ACC112 (cell line): ENCODE measurements around the gene ZNF821.
A peak's percentile ranks its signal among the peaks of the same experiment; 100 is the strongest.
"Not testable (repeated sequence)": the region's sequence is repeated elsewhere in the genome, so short reads cannot be mapped to it uniquely, and the experiment has no call there.

ENCODE experiments used
- H2AFZ ChIP-seq: fragments of 200-600 bp; sonication (generic); one replicate; pipeline ENCODE4 v1.6.0; 2017; ENCODE audit warnings: antibody characterized with exemption, low read length; ENCODE audit not compliant: unreplicated experiment
- H3K27ac ChIP-seq: fragments of 200-600 bp; sonication (generic); 2 replicates; pipeline ENCODE4 v1.5.1; 2014; ENCODE audit warnings: low read depth, mild to moderate bottlenecking, antibody characterized with exemption, low read length, moderate library complexity
- H3K27me3 ChIP-seq: fragments of 200-600 bp; sonication (generic); 2 replicates; pipeline ENCODE4 v1.6.1; 2014; ENCODE audit warnings: mild to moderate bottlenecking, antibody characterized with exemption, low read length, moderate library complexity, mixed read lengths; ENCODE audit not compliant: insufficient read depth
- H3K36me3 ChIP-seq: fragments of 200-600 bp; sonication (generic); 2 replicates; pipeline ENCODE4 v1.6.1; 2016; ENCODE audit warnings: mild to moderate bottlenecking, antibody characterized with exemption, low read length, moderate library complexity, mixed read lengths; ENCODE audit not compliant: insufficient read depth
- H3K4me1 ChIP-seq: fragments of 200-600 bp; sonication (generic); one replicate; pipeline ENCODE4 v1.6.1; 2016; ENCODE audit warnings: low read length, mixed read lengths; ENCODE audit not compliant: insufficient read depth, unreplicated experiment, control insufficient read depth
- H3K4me3 ChIP-seq: fragments of 200-600 bp; sonication (generic); 2 replicates; pipeline ENCODE4 v1.5.1; 2014; ENCODE audit warnings: mild to moderate bottlenecking, low read depth, low read length
- H3K79me2 ChIP-seq: fragments of 200-600 bp; sonication (generic); one replicate; pipeline ENCODE4 v1.6.0; 2016; ENCODE audit warnings: low read length; ENCODE audit not compliant: control insufficient read depth, unreplicated experiment, insufficient read depth

Gene ZNF821

GRCh38 chr16:71883168-71883848 is 674 bp downstream of the ZNF821 start:
- Histone ChIP-seq H3K36me3 (peaks cover 3% of the 10 kb centered on the region; the same call in 1 of the 2 replicates), H3K27ac (no peak overlapping the region), H3K4me1 (peaks cover 2% of the 10 kb centered on the region), H3K79me2 (no peaks in the 10 kb centered on the region), H2AFZ (peak overlapping the region; percentile 91), H3K27me3 (no peaks in the 10 kb centered on the region), H3K4me3 (peak overlapping the region; percentile 95)

DNA sequence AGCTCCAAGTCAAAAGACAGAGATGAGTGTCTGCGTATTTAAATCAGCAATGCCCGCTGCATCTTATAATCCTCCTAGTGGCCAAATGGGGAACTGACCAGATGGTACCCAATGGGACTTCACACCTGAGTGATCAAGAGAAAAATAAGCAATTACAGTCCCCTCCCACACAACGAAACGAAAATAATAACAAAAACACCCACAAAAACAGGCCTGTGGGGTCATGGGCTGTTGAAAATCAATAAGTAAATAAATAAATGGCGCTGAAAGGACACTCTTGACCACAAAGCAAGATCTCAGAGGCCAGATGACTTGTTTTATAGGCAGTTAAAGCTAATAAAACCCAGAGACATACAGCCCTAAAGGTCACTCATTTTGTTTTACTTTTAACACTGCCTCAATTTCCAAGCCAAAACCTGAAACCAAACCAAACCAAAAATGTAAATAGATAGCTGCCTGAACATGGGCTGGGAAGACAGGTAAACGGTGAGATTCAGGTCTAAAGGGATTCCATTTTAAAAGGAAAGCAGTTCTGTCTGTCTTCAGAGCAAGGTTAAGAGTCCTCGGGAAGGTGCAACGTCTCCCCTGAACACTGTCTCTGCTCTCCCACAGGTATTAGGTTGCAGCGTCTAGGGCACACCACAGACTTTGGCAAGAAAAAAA is 1.3 kb downstream of the ZNF821 start:
- H3K27ac ChIP-seq = no peak overlapping the region
- H2AFZ ChIP-seq = no peak overlapping the region
- H3K36me3 ChIP-seq = peaks cover 3% of the 10 kb centered on the region; the same call in 1 of the 2 replicates
- peaks cover 2% of the 10 kb centered on the region for H3K4me1 ChIP-seq
- H3K4me3 ChIP-seq = peak overlapping the region; percentile 95
- no peaks in the 10 kb centered on the region for H3K27me3 ChIP-seq
- H3K79me2 ChIP-seq = no peaks in the 10 kb centered on the region

GRCh38 chr16:71880176-71880575 is 3.8 kb downstream of the ZNF821 start:
- Histone ChIP-seq H2AFZ (no peak overlapping the region), H3K4me1 (no peaks in the 10 kb centered on the region), H3K27ac (no peak overlapping the region), H3K27me3 (no peaks in the 10 kb centered on the region), H3K4me3 (no peak overlapping the region), H3K79me2 (no peaks in the 10 kb centered on the region), H3K36me3 (peaks cover 3% of the 10 kb centered on the region; the same call in 1 of the 2 replicates)

DNA sequence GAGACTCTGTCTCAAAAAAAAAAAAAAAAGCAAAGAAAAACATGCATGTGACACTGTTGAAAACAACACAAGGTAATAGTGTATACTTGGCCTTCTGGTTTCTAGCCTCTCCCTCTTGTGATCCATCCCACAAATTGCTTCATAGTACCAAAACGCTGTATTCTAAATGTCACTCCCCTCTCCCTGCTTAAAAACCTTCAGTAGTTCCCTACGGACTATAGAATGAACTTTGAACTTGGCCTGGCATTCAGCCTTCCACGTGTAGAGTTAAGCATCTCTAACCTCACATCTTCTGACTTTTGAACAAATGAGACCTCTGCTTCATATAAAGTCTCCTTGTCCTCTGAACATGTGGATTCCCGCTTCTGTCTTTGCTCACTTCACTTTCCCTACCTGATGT is 5.1 kb downstream of the ZNF821 start:
- Histone ChIP-seq H3K27ac (no peak overlapping the region), H3K4me3 (no peak overlapping the region), H2AFZ (no peak overlapping the region), H3K36me3 (peaks cover 3% of the 10 kb centered on the region; the same call in 1 of the 2 replicates), H3K4me1 (no peaks in the 10 kb centered on the region), H3K27me3 (no peaks in the 10 kb centered on the region), H3K79me2 (no peaks in the 10 kb centered on the region)

DNA sequence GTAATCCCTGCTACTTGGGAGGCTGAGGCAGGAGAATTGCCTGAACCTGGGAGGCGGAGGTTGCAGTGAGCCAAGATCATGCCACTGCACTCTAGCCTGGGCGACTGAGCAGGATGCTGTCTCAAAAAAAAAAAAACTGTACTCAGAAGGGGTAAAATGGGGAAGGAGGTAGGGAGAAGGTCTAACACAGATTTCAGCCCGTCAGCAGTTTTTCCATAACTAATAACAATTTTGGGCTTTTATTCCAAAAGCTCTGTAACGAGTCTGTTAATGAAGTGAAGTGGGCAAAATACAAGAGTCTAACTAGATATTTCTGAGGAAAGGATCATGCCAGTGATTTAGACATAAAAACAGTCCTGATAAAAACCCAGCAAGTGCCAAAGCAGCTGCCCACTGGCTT is 10.8 kb downstream of the ZNF821 start:
- no peaks in the 10 kb centered on the region for H3K36me3 ChIP-seq
- no peak overlapping the region for H2AFZ ChIP-seq
- H3K27me3 ChIP-seq = no peaks in the 10 kb centered on the region

DNA sequence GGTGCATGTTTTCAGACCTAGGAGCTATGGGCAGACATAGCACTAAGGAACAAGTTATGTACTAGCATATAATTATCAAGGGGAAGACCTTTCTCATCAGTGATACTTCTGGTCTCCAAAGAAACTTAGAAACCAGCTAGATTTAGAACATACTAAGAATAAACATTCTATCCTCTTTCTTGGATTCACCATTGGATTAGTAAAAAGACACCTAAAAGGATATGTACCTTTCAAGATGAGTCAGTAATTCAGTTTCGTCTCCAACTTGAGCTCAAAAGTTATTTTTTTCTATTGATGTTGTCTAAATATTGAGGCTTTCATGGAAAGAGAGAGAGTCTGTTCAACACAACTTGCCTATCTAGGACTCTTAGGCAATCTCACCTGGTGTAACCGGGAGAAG is 13.2 kb downstream of the ZNF821 start:
- Histone ChIP-seq H3K4me1 (no peaks in the 10 kb centered on the region), H3K79me2 (no peaks in the 10 kb centered on the region), H3K27me3 (no peaks in the 10 kb centered on the region), H3K27ac (no peak overlapping the region), H2AFZ (no peak overlapping the region), H3K4me3 (no peak overlapping the region), H3K36me3 (no peaks in the 10 kb centered on the region)

More for the DNA sequence above, 10.8 kb downstream of the ZNF821 start:
- no peak overlapping the region for H3K27ac ChIP-seq
- H3K4me3 ChIP-seq = no peak overlapping the region
- no peaks in the 10 kb centered on the region for H3K4me1 ChIP-seq
- no peaks in the 10 kb centered on the region for H3K79me2 ChIP-seq

DNA sequence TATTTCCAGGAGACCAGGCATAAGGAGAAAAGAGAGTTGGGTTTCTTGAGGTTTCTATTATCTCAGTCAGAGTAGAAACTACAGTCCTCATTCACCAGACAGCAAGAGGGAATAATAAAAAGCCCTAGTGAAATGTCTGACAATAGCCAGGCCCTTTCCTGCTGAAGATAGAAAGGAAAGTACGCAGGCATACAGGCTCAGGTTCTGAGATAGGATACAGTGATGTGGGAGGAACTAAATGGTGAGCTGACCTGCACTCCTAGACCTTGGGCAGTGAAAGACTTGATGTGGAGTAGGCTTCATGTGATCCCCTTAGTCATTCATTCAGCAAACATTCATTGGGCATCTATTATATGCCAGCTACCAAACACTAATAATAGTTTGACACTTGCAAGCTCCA is 14.9 kb downstream of the ZNF821 start:
- no peak overlapping the region for H3K27ac ChIP-seq
- H3K36me3 ChIP-seq = peaks cover 4% of the 10 kb centered on the region; the same call in 1 of the 2 replicates
- H3K79me2 ChIP-seq = no peaks in the 10 kb centered on the region
- no peaks in the 10 kb centered on the region for H3K4me1 ChIP-seq
- H3K27me3 ChIP-seq = no peaks in the 10 kb centered on the region
- no peak overlapping the region for H3K4me3 ChIP-seq
- H2AFZ ChIP-seq = no peak overlapping the region

GRCh38 chr16:71867939-71868338 is 16.0 kb downstream of the ZNF821 start:
- H2AFZ ChIP-seq = no peak overlapping the region
- no peaks in the 10 kb centered on the region for H3K79me2 ChIP-seq
- H3K36me3 ChIP-seq = peaks cover 4% of the 10 kb centered on the region; the same call in 1 of the 2 replicates
- no peak overlapping the region for H3K27ac ChIP-seq
- H3K4me3 ChIP-seq = no peak overlapping the region
- no peaks in the 10 kb centered on the region for H3K4me1 ChIP-seq
- H3K27me3 ChIP-seq = no peaks in the 10 kb centered on the region

- not testable (repeated sequence) for H3K27ac ChIP-seq, H3K27me3 ChIP-seq, H3K79me2 ChIP-seq, H3K4me1 ChIP-seq, H3K36me3 ChIP-seq, H3K4me3 ChIP-seq, H2AFZ ChIP-seq
These were observed 16.8 kb downstream of the ZNF821 start for GRCh38 chr16:71867175-71867574.

GRCh38 chr16:71865173-71865863 is 18.7 kb downstream of the ZNF821 start:
- no peaks in the 10 kb centered on the region for H3K4me1 ChIP-seq
- H3K27me3 ChIP-seq = no peaks in the 10 kb centered on the region
- no peak overlapping the region for H3K4me3 ChIP-seq
- no peak overlapping the region for H3K27ac ChIP-seq
- H2AFZ ChIP-seq = no peak overlapping the region
- H3K79me2 ChIP-seq = no peaks in the 10 kb centered on the region
- H3K36me3 ChIP-seq = peaks cover 4% of the 10 kb centered on the region; the same call in 1 of the 2 replicates
